ENCODE results near the gene OR2T5.
"Not testable (repeated sequence)": the region's sequence is repeated elsewhere in the genome, so short reads cannot be mapped to it uniquely, and the experiment has no call there.

DNA sequence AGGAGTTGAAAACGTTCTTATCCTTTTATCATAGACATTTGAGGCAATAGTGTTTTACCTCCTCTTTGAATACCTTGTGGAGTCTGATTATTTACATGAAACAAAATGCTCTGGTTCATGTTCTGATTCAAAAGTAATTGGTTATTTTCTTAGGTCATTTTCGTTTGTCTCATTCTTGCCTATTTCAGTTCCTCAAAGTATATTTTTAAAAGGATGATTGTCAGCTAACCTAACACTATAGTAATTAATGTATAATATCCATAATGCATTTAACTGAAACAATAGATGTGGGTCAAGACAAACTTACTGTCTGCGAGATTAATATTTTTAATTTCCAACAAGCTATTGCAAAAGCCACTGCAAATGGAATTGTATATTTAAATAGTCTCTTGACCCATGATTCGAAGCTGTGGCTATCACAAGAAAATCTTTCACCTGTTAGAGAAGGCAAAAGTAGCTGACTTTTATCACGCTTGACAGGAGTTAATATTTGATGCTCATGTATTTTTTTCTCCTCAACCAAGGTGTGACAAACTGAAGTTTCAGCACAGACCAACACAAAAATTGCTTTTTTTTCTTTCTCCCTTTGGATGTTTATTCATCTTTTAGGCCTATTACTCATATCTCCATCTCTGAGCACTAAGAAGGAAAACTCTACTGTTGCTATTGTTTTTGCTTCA is 37.8 kb upstream of the OR2T5 start:
- TF ChIP-seq, protein P1, sequence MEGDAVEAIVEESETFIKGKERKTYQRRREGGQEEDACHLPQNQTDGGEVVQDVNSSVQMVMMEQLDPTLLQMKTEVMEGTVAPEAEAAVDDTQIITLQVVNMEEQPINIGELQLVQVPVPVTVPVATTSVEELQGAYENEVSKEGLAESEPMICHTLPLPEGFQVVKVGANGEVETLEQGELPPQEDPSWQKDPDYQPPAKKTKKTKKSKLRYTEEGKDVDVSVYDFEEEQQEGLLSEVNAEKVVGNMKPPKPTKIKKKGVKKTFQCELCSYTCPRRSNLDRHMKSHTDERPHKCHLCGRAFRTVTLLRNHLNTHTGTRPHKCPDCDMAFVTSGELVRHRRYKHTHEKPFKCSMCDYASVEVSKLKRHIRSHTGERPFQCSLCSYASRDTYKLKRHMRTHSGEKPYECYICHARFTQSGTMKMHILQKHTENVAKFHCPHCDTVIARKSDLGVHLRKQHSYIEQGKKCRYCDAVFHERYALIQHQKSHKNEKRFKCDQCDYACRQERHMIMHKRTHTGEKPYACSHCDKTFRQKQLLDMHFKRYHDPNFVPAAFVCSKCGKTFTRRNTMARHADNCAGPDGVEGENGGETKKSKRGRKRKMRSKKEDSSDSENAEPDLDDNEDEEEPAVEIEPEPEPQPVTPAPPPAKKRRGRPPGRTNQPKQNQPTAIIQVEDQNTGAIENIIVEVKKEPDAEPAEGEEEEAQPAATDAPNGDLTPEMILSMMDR (IDR thresholded peaks at IDR 0.05): not testable (repeated sequence)
- TF ChIP-seq POLR2AphosphoS5, POLR2A (IDR thresholded peaks at IDR 0.05): not testable (repeated sequence)
